Activated naive CD8-positive, alpha-beta T cell treated with anti-CD3 and anti-CD28 coated beads, Interleukin-2, amount 50 U/mL, for 24 hours (primary cell): ENCODE data around the gene TSEN34.
"Not testable (repeated sequence)": the region's sequence is repeated elsewhere in the genome, so short reads cannot be mapped to it uniquely, and the experiment has no call there.

Source experiments
- ATAC-seq: fragments of 150-1000 bp; cut with Tn5 transposase; one replicate; pipeline ENCODE4 v1.10.0; 2021
- DNase-seq: peaks from one replicate; pipeline ENCODE4 v3.0.0; 2021
- H3K27ac Mint-ChIP-seq: one replicate; pipeline ENCODE4 v1.8.0; 2021; ENCODE audit warnings: mild to moderate bottlenecking, mixed read lengths
- H3K27me3 Mint-ChIP-seq: one replicate; pipeline ENCODE4 v1.8.0; 2021; ENCODE audit warnings: mixed read lengths
- H3K36me3 Mint-ChIP-seq: one replicate; pipeline ENCODE4 v1.8.0; 2021; ENCODE audit warnings: low read depth, mixed read lengths
- H3K4me1 Mint-ChIP-seq: one replicate; pipeline ENCODE4 v1.8.0; 2021; ENCODE audit warnings: mixed read lengths
- H3K4me3 Mint-ChIP-seq: one replicate; pipeline ENCODE4 v1.8.0; 2021; ENCODE audit warnings: mild to moderate bottlenecking, moderate library complexity, mixed read lengths
- H3K9me3 Mint-ChIP-seq: one replicate; pipeline ENCODE4 v1.8.0; 2021; ENCODE audit warnings: mixed read lengths

Gene TSEN34

GRCh38 chr19:54243809-54244208 lies 52.7 kb downstream of the TSEN34 start:
- Mint-ChIP-seq H3K27me3 (peaks cover 19% of the 10 kb centered on the region), H3K4me1 (peaks cover 13% of the 10 kb centered on the region)
- not testable (repeated sequence) for ATAC-seq, H3K27ac Mint-ChIP-seq, H3K36me3 Mint-ChIP-seq, H3K9me3 Mint-ChIP-seq, H3K4me3 Mint-ChIP-seq, DNase-seq
